CD4-positive, alpha-beta T cell (primary cell): ENCODE results near the gene IPO11. TPM values are rescaled to one million over a fixed set of nuclear protein-coding genes. Genes with fewer than 3 reads are reported as not detected.

Experiments
- ATAC-seq: fragments of 200-7000 bp; cut with Tn5 transposase; one replicate; pipeline ENCODE4 v1.10.0; 2022; ENCODE audit warnings: mild to moderate bottlenecking; ENCODE audit not compliant: poor library complexity
- CTCF ChIA-PET: fragments of 350-600 bp; sonication (Branson Sonifier 250); formaldehyde crosslinking; loops from one replicate; lab custom pipeline; 2021; ENCODE audit warnings: antibody characterized with exemption, inconsistent platforms; lab: Charles Lee
- POLR2A ChIA-PET: fragments of 350-600 bp; sonication (Branson Sonifier 250); formaldehyde crosslinking; loops from one replicate; lab custom pipeline; 2021; ENCODE audit warnings: antibody characterized with exemption, inconsistent platforms; lab: Charles Lee
- DNase-seq, 14 experiments: peaks; one replicate each; pipeline ENCODE4 v3.0.0-alpha.2; 2013 to 2020; ENCODE audit warnings: mixed read lengths in 2 of 14
- H3K27ac ChIP-seq, 2 donors: one replicate each; pipeline versions ENCODE4 v1.5.1 to v1.7.0; 2013; ENCODE audit warnings: low read length in 2 of 2, low read depth in 1 of 2, mild to moderate bottlenecking in 1 of 2
- H3K27me3 ChIP-seq, 2 experiments: 1 replicate in 1 of 2; 2 replicates in 1 of 2; pipeline versions ENCODE4 v1.6.1 to v1.7.0; 2013; ENCODE audit warnings: low read length in 2 of 2, control low read depth in 1 of 2, mild to moderate bottlenecking in 1 of 2, moderate library complexity in 1 of 2; ENCODE audit not compliant: insufficient read depth in 2 of 2, control insufficient read depth in 1 of 2
- H3K36me3 ChIP-seq: one replicate; pipeline ENCODE4 v1.6.1; 2013; ENCODE audit warnings: low read length, control low read depth; ENCODE audit not compliant: insufficient read depth
- H3K4me1 ChIP-seq: one replicate; pipeline ENCODE4 v1.6.1; 2013; ENCODE audit warnings: low read length, control low read depth; ENCODE audit not compliant: insufficient read depth
- H3K4me3 ChIP-seq: one replicate; pipeline ENCODE4 v1.5.1; 2013; ENCODE audit warnings: mild to moderate bottlenecking, low read length, moderate library complexity
- H3K9me3 ChIP-seq, 2 experiments: 1 replicate in 1 of 2; 2 replicates in 1 of 2; pipeline versions ENCODE4 v1.6.1 to v1.7.0; 2013; ENCODE audit warnings: low read length in 2 of 2, mild to moderate bottlenecking in 2 of 2, control low read depth in 1 of 2, moderate library complexity in 1 of 2; ENCODE audit not compliant: control insufficient read depth in 1 of 2, insufficient read depth in 1 of 2
- H3K27ac Mint-ChIP-seq: one replicate; pipeline ENCODE4 v1.8.0; 2020; ENCODE audit warnings: mixed read lengths
- H3K27me3 Mint-ChIP-seq: one replicate; pipeline ENCODE4 v1.8.0; 2021; ENCODE audit warnings: mixed read lengths
- H3K36me3 Mint-ChIP-seq: one replicate; pipeline ENCODE4 v1.8.0; 2021; ENCODE audit warnings: low read depth, mixed read lengths
- H3K4me1 Mint-ChIP-seq: one replicate; pipeline ENCODE4 v1.8.0; 2021; ENCODE audit warnings: low read depth, mixed read lengths
- H3K4me3 Mint-ChIP-seq: one replicate; pipeline ENCODE4 v1.8.0; 2020; ENCODE audit warnings: mild to moderate bottlenecking, mixed read lengths
- H3K9me3 Mint-ChIP-seq: one replicate; pipeline ENCODE4 v1.8.0; 2020; ENCODE audit warnings: mixed read lengths
- CTCF ChIP-seq: fragments of 200-600 bp; IDR thresholded peaks from one replicate; pipeline ENCODE4 v1.8.0; 2022; ENCODE audit warnings: antibody characterized with exemption, mild to moderate bottlenecking
- intact Hi-C, 2 experiments: fragments of 100-400 bp; cut with DNase I in 1 of 2; cut with micrococcal nuclease in 1 of 2; formaldehyde crosslinking; loops; one replicate each; pipeline versions ENCODE4 v1.15.1 to v1.9.0; 2023 to 2025; cut with DNase I, micrococcal nuclease
- total RNA-seq, 174 experiments: library from RNA in 2 of 174; stranded (reverse) in 2 of 174; gene quantifications; one replicate each; pipeline ENCODE4 v1.2.3 and lab custom pipeline; 2021 to 2026

IPO11 gene
- total RNA-seq, 2 experiments from 2014 or later, result 15.1 to 16.1 TPM

DNA sequence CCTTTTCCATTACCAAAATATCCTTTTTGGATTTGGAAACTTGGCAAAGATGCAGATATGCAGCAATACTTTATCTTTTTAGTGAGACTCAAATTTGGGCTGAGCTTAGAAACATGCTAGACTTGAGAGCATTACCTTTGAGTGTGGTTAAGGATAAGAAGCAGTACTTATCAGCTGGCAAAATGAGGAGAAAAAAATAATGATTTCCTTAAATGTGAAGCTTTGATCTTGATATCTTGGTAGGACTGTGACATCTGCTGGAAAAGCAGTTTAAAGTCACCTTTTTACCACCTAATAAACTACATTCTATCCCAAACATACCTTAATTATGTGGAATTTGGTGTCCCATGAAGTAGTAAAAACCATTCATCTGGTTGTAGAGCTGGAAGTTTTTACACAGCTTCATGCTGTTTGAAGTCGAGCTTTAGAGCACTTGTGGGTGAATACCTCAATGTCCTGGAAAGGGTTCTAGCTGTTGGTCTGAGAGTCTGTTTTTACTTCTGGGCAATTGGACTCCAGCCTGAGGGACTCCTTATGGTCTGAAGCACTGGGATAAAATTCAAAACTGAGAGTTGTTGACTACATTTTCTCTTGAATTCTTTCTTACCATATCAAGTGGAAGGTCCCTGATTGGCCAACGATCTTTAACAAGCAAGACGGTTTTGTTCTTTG is 219.5 kb downstream of the IPO11 start:
- ChIA-PET CTCF (interaction anchor here (1.1 kb wide), 1 partner anchor 172 kb away, joined by 3 read pairs; no protein-coding TSS in a partner anchor), POLR2A (no interaction called here)
- Histone ChIP-seq H3K36me3 (peaks cover 11% of the 10 kb centered on the region), H3K27ac (no peak overlapping the region), H3K4me1 (no peaks in the 10 kb centered on the region), H3K9me3 (no peaks in the 10 kb centered on the region), H3K4me3 (no peak overlapping the region), H3K27me3 (no peaks in the 10 kb centered on the region)
- no peak for ATAC-seq
- intact Hi-C loops, result loop anchor here (1.0 to 5.0 kb wide), 2 partner anchors 170 to 172 kb away; no protein-coding TSS in a partner anchor
- Mint-ChIP-seq H3K27ac (no peak overlapping the region), H3K4me1 (no peaks in the 10 kb centered on the region), H3K36me3 (peaks cover 43% of the 10 kb centered on the region), H3K27me3 (no peaks in the 10 kb centered on the region), H3K4me3 (no peak overlapping the region), H3K9me3 (no peaks in the 10 kb centered on the region)
- DNase-seq, result peak in 2 of 14 experiments; percentile 15 to 18
- TF ChIP-seq CTCF, result peak; percentile 30

- ChIA-PET CTCF (no interaction called here), POLR2A (no interaction called here)
- H3K36me3 Mint-ChIP-seq, result peaks cover 38% of the 10 kb centered on the region
- no peaks in the 10 kb centered on the region for H3K27me3 Mint-ChIP-seq
- no peak overlapping the region for H3K27ac Mint-ChIP-seq
- H3K36me3 ChIP-seq, result peaks cover 2% of the 10 kb centered on the region
- TF ChIP-seq CTCF, result no peak
- DNase-seq (no peak), ATAC-seq (no peak)
- no peaks in the 10 kb centered on the region for H3K4me1 ChIP-seq
- no peaks in the 10 kb centered on the region for H3K9me3 Mint-ChIP-seq
- no peaks in the 10 kb centered on the region for H3K9me3 ChIP-seq
- no peaks in the 10 kb centered on the region for H3K4me1 Mint-ChIP-seq
- no peak overlapping the region for H3K4me3 Mint-ChIP-seq
- H3K27me3 ChIP-seq, result no peaks in the 10 kb centered on the region
- no peak overlapping the region for H3K4me3 ChIP-seq
- H3K27ac ChIP-seq, result no peak overlapping the region
- intact Hi-C loops, result loop anchor here in 1 of 2 experiments (5.0 kb wide), 1 partner anchor 171 kb away; no protein-coding TSS in a partner anchor
Observed at GRCh38 chr5:62633243-62633642, 220.7 kb downstream of the IPO11 start.

DNA sequence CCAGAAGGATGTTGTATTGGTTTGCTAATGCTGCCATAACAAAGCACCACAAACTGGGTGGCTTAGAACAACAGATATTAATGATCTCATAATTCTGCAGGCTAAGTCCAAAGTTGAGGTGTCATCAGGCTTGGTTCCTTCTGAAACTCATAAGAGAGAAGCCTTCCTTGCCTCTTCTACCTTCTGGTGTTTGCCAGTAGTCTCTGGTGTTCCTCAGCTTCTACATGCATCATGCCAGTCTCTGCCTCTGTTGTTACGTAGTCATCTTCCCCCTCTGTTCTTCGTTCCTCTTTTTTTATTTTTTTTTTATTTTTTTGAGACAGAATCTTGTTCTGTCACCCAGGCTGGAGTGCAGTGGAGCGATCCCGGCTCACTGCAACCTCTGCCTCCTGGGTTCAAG is 227.9 kb downstream of the IPO11 start:
- POLR2A ChIA-PET, result no interaction called here
- Mint-ChIP-seq H3K27ac (no peak overlapping the region), H3K9me3 (no peaks in the 10 kb centered on the region), H3K4me1 (no peaks in the 10 kb centered on the region), H3K27me3 (no peaks in the 10 kb centered on the region), H3K4me3 (no peak overlapping the region), H3K36me3 (peaks cover 15% of the 10 kb centered on the region)
- no peaks in the 10 kb centered on the region for H3K4me1 ChIP-seq
- no peak for ATAC-seq
- H3K27me3 ChIP-seq, result no peaks in the 10 kb centered on the region
- H3K36me3 ChIP-seq, result no peaks in the 10 kb centered on the region
- H3K9me3 ChIP-seq, result no peaks in the 10 kb centered on the region
- H3K4me3 ChIP-seq, result no peak overlapping the region
- no peak for TF ChIP-seq CTCF
- no peak overlapping the region for H3K27ac ChIP-seq
- intact Hi-C loops, result no loop called here
- DNase-seq, result no peak
- CTCF ChIA-PET, result no interaction called here
